ENCODE results near the gene TEPSIN. TPM values are rescaled to one million over a fixed set of nuclear protein-coding genes. Genes with fewer than 3 reads are reported as not detected.
A peak's percentile ranks its signal among the peaks of the same experiment; 100 is the strongest.
"Not testable (repeated sequence)": the region's sequence is repeated elsewhere in the genome, so short reads cannot be mapped to it uniquely, and the experiment has no call there.

Gene TEPSIN
- total RNA-seq, 1 experiment from 2014 or later: 19.5 TPM

DNA sequence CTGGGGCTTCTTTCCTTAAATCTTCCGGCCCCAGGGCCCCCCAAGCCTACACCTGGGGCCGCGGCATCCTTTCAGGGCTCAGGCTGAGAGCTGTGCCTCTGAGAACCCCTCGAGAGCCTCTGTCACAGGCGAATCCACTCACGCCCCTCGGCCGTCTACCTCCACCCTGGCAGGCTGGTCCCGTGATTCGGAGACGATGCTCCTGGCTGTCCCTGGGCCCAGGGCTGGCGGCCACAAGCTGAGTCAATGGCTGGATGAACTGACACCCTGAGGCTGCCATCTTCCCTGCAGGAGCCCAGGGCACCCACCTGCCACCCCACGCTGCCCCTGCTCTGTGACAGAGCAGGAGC, 4.4 kb downstream of the TEPSIN start:
- Histone ChIP-seq H3K27me3 (no peaks in the 10 kb centered on the region), H3K36me3 (peaks cover 18% of the 10 kb centered on the region), H3K9me3 (no peaks in the 10 kb centered on the region), H3K4me3 (no peak overlapping the region)
- DNase-seq: no peak

DNA sequence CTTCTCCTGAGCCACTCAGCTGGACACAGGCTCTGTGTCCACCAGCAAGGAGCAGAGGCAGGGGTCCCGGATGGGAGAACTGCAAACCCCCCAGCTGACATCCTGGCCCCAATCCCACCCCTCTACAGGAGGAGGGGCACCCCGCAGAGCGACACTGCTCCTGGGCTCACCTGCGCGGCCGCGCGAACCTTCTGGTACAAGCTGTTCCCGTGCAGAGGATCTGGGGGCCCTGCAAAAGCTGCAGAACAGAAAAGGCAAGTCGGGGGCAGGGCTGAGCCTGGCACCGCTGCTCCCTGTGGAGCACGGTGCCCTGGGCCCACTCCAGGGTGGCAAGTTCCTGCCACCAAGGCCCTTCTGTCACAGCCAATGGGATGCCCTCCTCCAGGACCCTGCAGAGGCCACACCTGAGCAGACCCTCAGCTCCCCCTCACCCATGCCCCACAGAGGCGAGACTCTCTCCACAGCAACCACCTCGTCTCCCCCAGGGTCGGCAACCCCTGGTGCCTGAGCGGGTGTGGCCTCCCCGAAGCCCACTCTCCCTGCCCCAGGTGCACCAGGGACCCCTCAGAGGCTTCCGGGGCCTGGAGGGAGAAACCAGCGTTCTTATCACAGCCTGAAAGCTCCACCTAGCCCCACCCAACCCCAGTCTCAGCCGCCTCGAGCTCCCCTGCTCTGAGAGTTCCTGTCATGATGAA, 4.9 kb downstream of the TEPSIN start:
- Histone ChIP-seq H3K9me3 (no peaks in the 10 kb centered on the region), H3K27me3 (no peaks in the 10 kb centered on the region), H3K36me3 (peaks cover 17% of the 10 kb centered on the region), H3K4me3 (no peak overlapping the region)
- no peak for DNase-seq

- H3K36me3 ChIP-seq: peaks cover 17% of the 10 kb centered on the region
- H3K9me3 ChIP-seq: no peaks in the 10 kb centered on the region
- no peak overlapping the region for H3K4me3 ChIP-seq
- DNase-seq: no peak
- H3K27me3 ChIP-seq: no peaks in the 10 kb centered on the region
These were observed 5.5 kb downstream of the TEPSIN start for GRCh38 chr17:81233316-81233715.

DNA sequence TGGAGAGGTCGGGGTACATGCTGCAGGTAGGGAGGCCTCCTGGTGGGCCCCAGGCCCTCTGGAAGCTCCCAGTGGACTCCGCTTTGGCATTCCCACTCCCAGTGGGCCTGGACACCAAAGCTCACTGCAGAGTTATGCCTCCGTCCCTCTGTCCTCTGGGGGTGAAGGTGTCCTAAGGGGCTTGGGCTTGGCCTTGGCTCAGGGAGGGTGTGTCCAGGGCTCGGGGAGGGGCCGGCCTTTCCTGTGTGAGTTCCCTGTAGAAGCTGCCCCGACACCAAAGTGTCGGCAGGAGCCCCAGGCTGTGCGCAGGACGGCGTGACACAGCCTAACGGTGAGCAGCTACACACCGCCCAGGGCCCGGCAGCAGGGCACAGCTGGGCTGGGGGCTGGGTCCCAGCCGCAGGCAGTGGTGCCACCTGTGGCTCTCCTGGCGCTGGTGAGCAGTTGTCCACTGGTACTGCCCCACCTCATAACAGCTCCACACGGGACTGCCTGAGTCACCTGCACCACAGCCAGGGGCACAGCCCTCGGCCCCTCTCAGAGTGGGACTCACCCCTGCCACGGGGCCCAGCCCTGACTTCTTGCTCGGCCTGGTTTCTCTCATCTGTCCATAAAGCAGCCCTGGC, 6.1 kb downstream of the TEPSIN start:
- H3K27me3 ChIP-seq: no peaks in the 10 kb centered on the region
- no peak for DNase-seq
- no peaks in the 10 kb centered on the region for H3K9me3 ChIP-seq
- H3K36me3 ChIP-seq: peaks cover 17% of the 10 kb centered on the region
- H3K4me3 ChIP-seq: no peak overlapping the region

GRCh38 chr17:81231766-81232581, 6.9 kb downstream of the TEPSIN start:
- DNase-seq: no peak
- no peaks in the 10 kb centered on the region for H3K27me3 ChIP-seq
- H3K4me3 ChIP-seq: no peak overlapping the region
- H3K9me3 ChIP-seq: 0 out of 2 replicates have a peak, but pooled peaks cover 1% of the 10 kb centered on the region
- peaks cover 17% of the 10 kb centered on the region for H3K36me3 ChIP-seq

- no peak for DNase-seq
- H3K27me3 ChIP-seq: no peaks in the 10 kb centered on the region
These were observed 7.7 kb downstream of the TEPSIN start for GRCh38 chr17:81231121-81231645.

DNA sequence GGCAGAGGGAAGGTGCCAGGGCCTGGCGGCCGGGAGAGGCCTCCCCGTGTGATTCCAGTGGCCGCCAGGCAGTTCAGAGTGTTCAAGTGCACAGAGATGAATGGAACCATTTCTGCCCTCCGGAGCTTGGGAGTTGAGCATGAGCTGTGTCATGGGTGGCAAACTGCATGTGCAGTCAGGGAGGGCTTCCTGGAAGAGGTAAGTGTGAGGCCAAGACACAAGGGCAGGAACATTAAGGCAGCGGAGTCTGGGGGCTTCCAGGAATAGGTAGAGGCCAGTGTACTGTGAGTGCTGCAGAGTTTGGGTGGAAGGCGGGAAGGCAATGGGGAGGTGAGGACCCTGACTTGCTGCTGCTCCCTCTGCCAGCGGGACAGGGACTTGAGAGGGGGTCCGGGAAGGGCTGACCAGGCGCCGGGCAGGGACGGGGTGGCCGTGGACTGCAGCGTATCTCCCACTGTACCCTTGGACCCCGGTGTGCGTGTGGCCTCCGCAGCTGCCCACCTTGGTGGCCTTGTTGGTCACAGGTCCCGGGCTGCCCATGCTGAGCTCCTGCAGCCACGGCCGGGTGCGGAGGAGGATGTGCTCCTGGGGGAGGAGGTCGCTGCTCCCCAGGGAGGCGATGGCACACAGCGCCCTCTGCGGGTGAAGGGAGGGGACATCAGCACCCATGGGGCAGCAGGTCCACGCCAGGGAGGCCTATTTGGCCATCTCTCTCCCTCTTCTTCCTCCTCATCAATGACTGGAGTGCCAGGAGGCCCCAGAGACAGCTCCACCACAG, 8.6 kb downstream of the TEPSIN start:
- H3K36me3 ChIP-seq: peaks cover 14% of the 10 kb centered on the region

More at GRCh38 chr17:81231121-81231645, 7.7 kb downstream of the TEPSIN start:
- Histone ChIP-seq H3K36me3 (peaks cover 14% of the 10 kb centered on the region), H3K4me3 (no peak overlapping the region), H3K9me3 (0 out of 2 replicates have a peak, but pooled peaks cover 2% of the 10 kb centered on the region)

DNA sequence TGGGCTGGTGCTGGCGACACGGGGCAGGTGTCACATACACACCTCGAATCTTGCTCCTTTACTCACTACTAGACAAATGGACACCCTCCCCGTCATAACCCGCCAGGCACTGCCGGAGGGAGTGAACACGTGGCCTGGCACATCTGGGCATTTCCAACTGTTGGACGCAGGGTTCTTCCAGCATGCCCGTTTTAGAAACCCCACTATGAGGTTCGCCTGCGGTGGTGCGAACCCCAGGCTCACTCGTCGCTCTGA, 9.3 kb downstream of the TEPSIN start:
- peaks cover 14% of the 10 kb centered on the region for H3K36me3 ChIP-seq
- 0 out of 2 replicates have a peak, but pooled peaks cover 2% of the 10 kb centered on the region for H3K9me3 ChIP-seq
- no peaks in the 10 kb centered on the region for H3K27me3 ChIP-seq
- no peak for DNase-seq
- no peak overlapping the region for H3K4me3 ChIP-seq

More for the DNA sequence above, 8.6 kb downstream of the TEPSIN start:
- 0 out of 2 replicates have a peak, but pooled peaks cover 2% of the 10 kb centered on the region for H3K9me3 ChIP-seq
- no peak for DNase-seq
- H3K4me3 ChIP-seq: no peak overlapping the region
- H3K27me3 ChIP-seq: no peaks in the 10 kb centered on the region

DNA sequence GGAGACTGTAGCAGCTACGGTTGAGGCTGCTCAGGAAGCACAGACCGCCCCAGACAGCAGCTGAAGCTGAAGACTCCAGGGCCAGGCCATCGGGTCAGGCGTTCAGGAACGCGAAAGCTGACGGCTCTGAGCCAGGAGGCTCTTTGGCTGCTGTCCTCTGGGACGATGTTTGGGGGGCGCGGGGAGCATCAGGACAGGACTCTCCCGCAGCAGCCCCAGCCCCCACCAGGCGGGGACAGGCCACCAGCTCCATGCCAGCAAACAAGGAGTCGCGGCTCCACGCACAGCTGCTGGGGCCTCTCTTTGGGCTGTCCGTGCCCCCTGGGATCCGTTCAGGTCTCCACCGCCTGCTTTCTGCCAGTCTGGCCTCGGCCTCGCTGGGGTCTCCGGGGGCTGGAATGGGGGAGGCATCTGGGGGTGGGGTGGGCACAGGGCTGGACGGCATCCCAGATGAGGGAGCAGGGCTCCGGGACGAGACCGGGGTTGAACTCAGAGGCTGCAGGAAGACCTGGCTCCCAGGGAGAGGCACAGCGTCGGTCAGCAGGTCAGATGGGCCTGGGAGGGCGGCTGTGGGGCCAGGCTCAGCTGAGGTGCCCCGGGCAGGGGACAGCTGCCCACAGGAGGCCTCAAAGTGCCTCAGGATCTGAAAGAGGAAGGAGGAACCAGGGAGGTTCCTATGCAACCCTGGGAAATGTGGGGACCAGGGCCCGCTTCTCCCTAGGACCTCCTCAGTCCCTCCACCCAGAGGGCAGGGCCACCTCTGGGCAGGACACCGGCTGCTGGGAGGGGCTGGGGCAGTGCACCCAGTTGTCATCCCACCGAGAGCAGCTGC, 9.8 kb downstream of the TEPSIN start:
- peaks cover 14% of the 10 kb centered on the region for H3K36me3 ChIP-seq
- no peak overlapping the region for H3K4me3 ChIP-seq
- no peak for DNase-seq
- H3K27me3 ChIP-seq: no peaks in the 10 kb centered on the region
- H3K9me3 ChIP-seq: 0 out of 2 replicates have a peak, but pooled peaks cover 2% of the 10 kb centered on the region

DNA sequence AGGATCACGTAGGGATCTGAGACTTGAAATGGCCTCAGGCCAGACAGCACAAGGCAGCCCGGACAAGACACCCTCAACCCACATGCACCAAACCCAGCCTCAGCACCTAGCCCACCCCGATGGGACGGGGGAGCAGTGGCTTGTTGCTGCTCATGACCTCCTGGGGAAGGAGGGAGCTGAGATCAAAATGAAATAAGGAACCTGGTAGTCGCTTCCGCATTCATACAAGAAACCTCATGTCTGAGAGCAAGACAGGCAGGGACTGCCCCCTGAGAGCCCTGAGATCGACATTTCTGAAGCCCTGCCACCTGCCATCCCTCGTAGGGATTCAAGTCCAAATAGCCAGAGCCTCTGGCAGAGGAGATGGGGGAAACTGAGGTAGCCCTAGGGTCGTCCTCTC, 10.4 kb downstream of the TEPSIN start:
- 0 out of 2 replicates have a peak, but pooled peaks cover 2% of the 10 kb centered on the region for H3K9me3 ChIP-seq
- H3K36me3 ChIP-seq: peaks cover 14% of the 10 kb centered on the region

GRCh38 chr17:81227630-81228029, 11.2 kb downstream of the TEPSIN start:
- not testable (repeated sequence) for H3K9me3 ChIP-seq, H3K27me3 ChIP-seq, H3K4me3 ChIP-seq, DNase-seq
- H3K36me3 ChIP-seq: peaks cover 12% of the 10 kb centered on the region

More for the DNA sequence above, 10.4 kb downstream of the TEPSIN start:
- no peak for DNase-seq
- Histone ChIP-seq H3K27me3 (no peaks in the 10 kb centered on the region), H3K4me3 (no peak overlapping the region)

- no peaks in the 10 kb centered on the region for H3K36me3 ChIP-seq
- H3K4me3 ChIP-seq: no peak overlapping the region
- no peak for DNase-seq
- no peaks in the 10 kb centered on the region for H3K27me3 ChIP-seq
- 0 out of 2 replicates have a peak, but pooled peaks cover 2% of the 10 kb centered on the region for H3K9me3 ChIP-seq
These were observed 15.1 kb downstream of the TEPSIN start for GRCh38 chr17:81223762-81224130.

- peak; percentile 99 for DNase-seq
- Histone ChIP-seq H3K36me3 (no peaks in the 10 kb centered on the region), H3K27me3 (no peaks in the 10 kb centered on the region), H3K4me3 (peak within 1 kb of the TSS; percentile 80), H3K9me3 (0 out of 2 replicates have a peak, but pooled peaks cover 2% of the 10 kb centered on the region)
These were observed 15.7 kb downstream of the TEPSIN start, which contains the start of gene CEP131 for GRCh38 chr17:81222906-81223761. TSS of gene CEP131 (minus strand) at chr17:81222965. CDS start at chr17:81220056, 2,909 bp downstream.

DNA sequence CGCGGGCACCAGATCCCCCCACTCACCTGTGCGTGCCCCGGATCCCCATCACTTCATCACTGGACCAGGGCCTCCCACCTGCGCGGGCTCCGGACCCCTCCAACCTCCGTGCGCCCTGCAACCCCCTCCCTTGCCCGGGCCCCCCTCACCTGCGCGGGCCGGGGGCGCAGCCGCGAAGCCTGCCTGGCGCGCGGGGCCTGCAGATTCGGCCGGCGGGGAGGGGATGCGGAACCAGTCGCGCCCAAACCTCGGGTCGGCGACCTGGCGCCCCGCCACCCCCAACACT, 16.3 kb downstream of the TEPSIN start:
- H3K4me3 ChIP-seq: peak overlapping the region; percentile 80
- no peaks in the 10 kb centered on the region for H3K27me3 ChIP-seq
- 0 out of 2 replicates have a peak, but pooled peaks cover 2% of the 10 kb centered on the region for H3K9me3 ChIP-seq
- DNase-seq: no peak
- no peaks in the 10 kb centered on the region for H3K36me3 ChIP-seq

All from MG63 (cell line).